SK-N-SH treated with all-trans-retinoic acid at 6 μM for 48 hours (cell line): Measurements from ENCODE around the gene KYAT1.

Experiments
- ATAC-seq: fragments of 200-7000 bp; cut with Tn5 transposase; 3 replicates; pipeline ENCODE4 v1.9.1; 2020; ENCODE audit warnings: mild to moderate bottlenecking, moderate library complexity
- ARNTL ChIP-seq: fragments of 450-650 bp; formaldehyde crosslinking; IDR thresholded peaks from 2 replicates; pipeline ENCODE4 v1.5.0; 2020; ENCODE audit warnings: low read depth, mild to moderate bottlenecking, moderate library complexity, borderline replicate concordance
- BACH2 ChIP-seq: fragments of 250-450 bp; sonication (Bioruptor Pico); IDR thresholded peaks from 2 replicates; pipeline ENCODE4 v1.9.0; 2021; ENCODE audit warnings: mild to moderate bottlenecking, borderline replicate concordance
- CSDC2 ChIP-seq: fragments of 250-450 bp; sonication (Bioruptor Pico); IDR thresholded peaks from 2 replicates; pipeline ENCODE4 v1.5.0; 2020; ENCODE audit warnings: mild to moderate bottlenecking, moderate library complexity
- CSRNP3 ChIP-seq: fragments of 250-450 bp; sonication (Bioruptor Pico); IDR thresholded peaks from 2 replicates; pipeline ENCODE4 v1.5.1; 2021; ENCODE audit warnings: mild to moderate bottlenecking, moderate library complexity
- ESRRG ChIP-seq: fragments of 250-450 bp; sonication (Bioruptor Pico); IDR thresholded peaks from 2 replicates; pipeline ENCODE4 v1.6.1; 2021; ENCODE audit warnings: mild to moderate bottlenecking
- GLIS3 ChIP-seq: fragments of 250-450 bp; sonication (Bioruptor Pico); IDR thresholded peaks from 2 replicates; pipeline ENCODE4 v1.5.0; 2020; ENCODE audit warnings: mild to moderate bottlenecking, moderate library complexity
- ISL1 ChIP-seq: fragments of 250-450 bp; sonication (Bioruptor Pico); IDR thresholded peaks from 2 replicates; pipeline ENCODE4 v2.1.2; 2022; ENCODE audit warnings: mild to moderate bottlenecking, moderate library complexity
- PATZ1 ChIP-seq: fragments of 250-450 bp; sonication (Bioruptor Pico); IDR thresholded peaks from 2 replicates; pipeline ENCODE4 v1.8.0; 2020; ENCODE audit warnings: mild to moderate bottlenecking, moderate library complexity, borderline replicate concordance
- POU6F1 ChIP-seq: fragments of 250-450 bp; sonication (Bioruptor Pico); IDR thresholded peaks from 2 replicates; pipeline ENCODE4 v1.8.0; 2021; ENCODE audit warnings: low read depth, mild to moderate bottlenecking, moderate library complexity, borderline replicate concordance
- RARB ChIP-seq: fragments of 250-450 bp; sonication (Bioruptor Pico); IDR thresholded peaks from 2 replicates; pipeline ENCODE4 v1.8.0; 2021; ENCODE audit warnings: mild to moderate bottlenecking, moderate library complexity
- TCF4 ChIP-seq: fragments of 250-450 bp; sonication (Bioruptor Pico); IDR thresholded peaks from 2 replicates; pipeline ENCODE4 v1.8.0; 2021; ENCODE audit warnings: mild to moderate bottlenecking, moderate library complexity, borderline replicate concordance
- TOX ChIP-seq: fragments of 250-450 bp; sonication (Bioruptor Pico); IDR thresholded peaks from 2 replicates; pipeline ENCODE4 v1.8.0; 2021; ENCODE audit warnings: mild to moderate bottlenecking, moderate library complexity, borderline replicate concordance
- TSHZ2 ChIP-seq: fragments of 250-450 bp; sonication (Bioruptor Pico); IDR thresholded peaks from 2 replicates; pipeline ENCODE4 v1.5.0; 2020; ENCODE audit warnings: mild to moderate bottlenecking, moderate library complexity
- ZC3H10 ChIP-seq: fragments of 250-450 bp; sonication (Bioruptor Pico); IDR thresholded peaks from 2 replicates; pipeline ENCODE4 v1.5.1; 2021; ENCODE audit warnings: mild to moderate bottlenecking, moderate library complexity
- ZFP3 ChIP-seq: fragments of 250-450 bp; sonication (Bioruptor Pico); IDR thresholded peaks from 2 replicates; pipeline ENCODE4 v1.5.0; 2020; ENCODE audit warnings: mild to moderate bottlenecking, moderate library complexity
- ZFP30 ChIP-seq: fragments of 450-650 bp; formaldehyde crosslinking; IDR thresholded peaks from 2 replicates; pipeline ENCODE4 v1.5.0; 2022; ENCODE audit warnings: mild to moderate bottlenecking, moderate library complexity
- ZNF565 ChIP-seq: fragments of 450-650 bp; formaldehyde crosslinking; conservative IDR thresholded peaks from 2 replicates; pipeline ENCODE4 v1.5.0; 2020; ENCODE audit warnings: low read depth, mild to moderate bottlenecking, moderate library complexity
- ZNF70 ChIP-seq: fragments of 450-650 bp; formaldehyde crosslinking; IDR thresholded peaks from 2 replicates; pipeline ENCODE4 v1.5.0; 2020; ENCODE audit warnings: mild to moderate bottlenecking, moderate library complexity
- ZNF8 ChIP-seq: fragments of 450-650 bp; formaldehyde crosslinking; IDR thresholded peaks from 2 replicates; pipeline ENCODE4 v1.5.0; 2020; ENCODE audit warnings: mild to moderate bottlenecking, moderate library complexity

KYAT1 gene

GRCh38 chr9:128792978-128793686 is 88.6 kb downstream of the KYAT1 start:
- TF ChIP-seq POU6F1 (CRISPR knock-in tag) (no peak), ZFP30 (CRISPR knock-in tag) (no peak), CSRNP3 (CRISPR knock-in tag) (no peak), RARB (CRISPR knock-in tag) (no peak), TOX (CRISPR knock-in tag) (no peak), BACH2 (CRISPR knock-in tag) (no peak), ZFP3 (CRISPR knock-in tag) (no peak), CSDC2 (no peak), ZNF8 (CRISPR knock-in tag) (no peak), ZC3H10 (CRISPR knock-in tag) (no peak)
- no peak for ATAC-seq

GRCh38 chr9:128792134-128792533 is 89.6 kb downstream of the KYAT1 start:
- TF ChIP-seq GLIS3 = no peak
- no peak for TF ChIP-seq TSHZ2
- no peak for TF ChIP-seq ISL1 (CRISPR knock-in tag)
- TF ChIP-seq ZC3H10 (CRISPR knock-in tag) = no peak
- no peak for TF ChIP-seq TCF4

GRCh38 chr9:128790536-128790935 is 91.2 kb downstream of the KYAT1 start:
- no peak for ATAC-seq
- TF ChIP-seq ARNTL (CRISPR knock-in tag) = no peak
- no peak for TF ChIP-seq ZNF70 (CRISPR knock-in tag)
- TF ChIP-seq TCF4 = no peak
- no peak for TF ChIP-seq ZNF8 (CRISPR knock-in tag)
- TF ChIP-seq CSRNP3 (CRISPR knock-in tag) = no peak
- TF ChIP-seq RARB (CRISPR knock-in tag) = no peak
- TF ChIP-seq ESRRG (CRISPR knock-in tag) = no peak

More at GRCh38 chr9:128792134-128792533, 89.6 kb downstream of the KYAT1 start:
- no peak for ATAC-seq

GRCh38 chr9:128788445-128788844 is 93.3 kb downstream of the KYAT1 start:
- no peak for ATAC-seq
- TF ChIP-seq ESRRG (CRISPR knock-in tag) = no peak
- no peak for TF ChIP-seq CSDC2
- no peak for TF ChIP-seq PATZ1 (CRISPR knock-in tag)
- TF ChIP-seq ZNF70 (CRISPR knock-in tag) = no peak
- TF ChIP-seq CSRNP3 (CRISPR knock-in tag) = no peak
- TF ChIP-seq ZC3H10 (CRISPR knock-in tag) = no peak
- no peak for TF ChIP-seq ZNF565
